ENCODE results near the gene ASB18.

- TF ChIP-seq CTCF (IDR thresholded peaks at IDR 0.05; ENCODE audit: low read depth, low read length), result no peak
- no peak for TF ChIP-seq EZH2phosphoT487 (IDR thresholded peaks at IDR 0.05; ENCODE audit: low read depth)
These were observed 91.0 kb downstream of the ASB18 start for GRCh38 chr2:236173036-236173728.

Data from OCI-LY3 (cell line).